Kidney glomerular epithelial cell (primary cell): ENCODE data around the gene FSTL4.
"Not testable (repeated sequence)": the region's sequence is repeated elsewhere in the genome, so short reads cannot be mapped to it uniquely, and the experiment has no call there.

Source experiments
- DNase-seq: peaks from one replicate; lab custom pipeline; 2025; lab: John Stamatoyannopoulos, UW

Gene FSTL4

DNA sequence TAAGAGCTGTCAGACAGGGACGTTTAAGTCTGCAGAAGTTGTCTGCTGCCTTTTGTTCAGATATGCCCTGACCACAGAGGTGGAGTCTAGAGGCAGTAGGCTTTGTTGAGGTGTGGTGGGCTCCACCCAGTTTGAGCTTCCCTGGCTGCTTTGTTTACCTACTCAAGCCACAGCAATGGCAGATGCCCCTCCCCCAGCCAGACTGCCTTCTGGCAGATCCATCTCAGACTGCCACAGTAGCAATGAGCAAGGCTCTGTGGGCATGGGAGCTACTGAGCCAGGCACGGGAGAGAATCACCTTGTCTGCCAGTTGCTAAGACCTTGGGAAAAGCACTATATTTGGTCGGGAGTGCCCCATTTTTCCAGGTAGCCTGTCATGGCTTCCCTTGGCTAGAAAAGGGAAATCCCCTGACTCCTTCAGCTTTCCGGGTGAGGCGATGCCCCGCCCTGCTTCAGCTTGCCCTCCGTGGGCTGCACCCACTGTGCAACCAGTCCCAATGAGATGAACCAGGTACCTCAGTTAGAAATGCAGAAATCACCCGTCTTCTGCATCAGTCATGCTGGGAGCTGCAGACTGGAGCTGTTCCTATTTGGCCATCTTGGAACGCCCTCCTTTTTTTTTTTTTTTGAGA is 441.5 kb downstream of the FSTL4 start:
- DNase-seq = not testable (repeated sequence)

DNA sequence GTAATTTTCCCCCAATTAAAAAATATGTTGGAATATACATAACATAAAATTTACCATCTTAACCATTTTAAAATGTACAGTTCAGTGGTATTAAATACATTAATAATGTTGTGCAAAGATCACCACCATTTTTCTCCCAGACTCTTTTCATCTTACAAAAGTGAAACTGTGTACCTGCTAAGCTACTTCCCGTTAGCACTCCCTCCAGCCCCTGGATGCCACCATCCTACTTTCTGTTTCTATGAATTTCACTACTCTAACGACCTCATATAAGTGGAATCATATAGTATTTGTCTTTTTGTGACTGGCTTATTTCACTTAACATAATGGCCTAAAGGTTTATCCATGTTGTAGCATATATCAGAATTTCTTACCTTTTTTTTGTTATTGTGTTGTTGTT is 447.6 kb downstream of the FSTL4 start:
- no peak for DNase-seq

DNA sequence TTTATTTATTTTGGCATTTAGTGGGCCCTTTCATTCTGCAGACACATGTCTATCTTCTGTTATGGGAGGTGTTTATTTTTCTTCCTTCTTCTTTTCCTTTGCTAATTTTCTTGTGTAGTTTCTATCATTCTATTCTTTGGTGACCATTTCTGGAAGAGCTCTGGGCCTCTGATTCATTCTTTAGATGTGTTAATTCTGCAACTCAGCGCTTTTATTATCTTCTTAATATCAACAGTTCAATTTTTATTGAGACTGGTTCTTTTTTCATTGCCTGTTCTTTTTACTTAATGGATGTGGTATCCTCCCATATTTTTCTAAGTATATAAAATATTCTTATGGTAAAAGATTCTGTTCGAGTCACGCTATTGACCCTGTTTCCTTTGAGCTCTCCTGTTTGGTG is 448.5 kb downstream of the FSTL4 start:
- DNase-seq = no peak

DNA sequence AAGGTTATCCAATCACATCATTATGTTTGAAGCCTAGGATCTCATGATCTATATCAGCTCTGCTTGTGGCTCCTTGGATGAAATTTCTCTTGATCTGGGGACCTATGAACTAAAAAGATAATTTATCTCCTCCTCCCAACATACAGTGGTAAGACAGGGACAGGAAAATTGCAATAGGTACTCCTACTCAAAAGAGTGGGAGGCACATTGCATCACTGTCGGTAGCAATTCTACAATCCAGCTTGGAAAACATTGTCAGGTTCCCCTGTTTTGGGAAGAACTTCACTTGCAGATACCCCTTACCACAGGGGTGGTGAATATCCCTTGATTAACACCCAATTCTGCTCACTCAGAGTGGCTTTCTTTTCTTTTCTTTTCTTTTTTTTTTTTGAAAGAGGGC is 452.8 kb downstream of the FSTL4 start:
- DNase-seq = no peak

DNA sequence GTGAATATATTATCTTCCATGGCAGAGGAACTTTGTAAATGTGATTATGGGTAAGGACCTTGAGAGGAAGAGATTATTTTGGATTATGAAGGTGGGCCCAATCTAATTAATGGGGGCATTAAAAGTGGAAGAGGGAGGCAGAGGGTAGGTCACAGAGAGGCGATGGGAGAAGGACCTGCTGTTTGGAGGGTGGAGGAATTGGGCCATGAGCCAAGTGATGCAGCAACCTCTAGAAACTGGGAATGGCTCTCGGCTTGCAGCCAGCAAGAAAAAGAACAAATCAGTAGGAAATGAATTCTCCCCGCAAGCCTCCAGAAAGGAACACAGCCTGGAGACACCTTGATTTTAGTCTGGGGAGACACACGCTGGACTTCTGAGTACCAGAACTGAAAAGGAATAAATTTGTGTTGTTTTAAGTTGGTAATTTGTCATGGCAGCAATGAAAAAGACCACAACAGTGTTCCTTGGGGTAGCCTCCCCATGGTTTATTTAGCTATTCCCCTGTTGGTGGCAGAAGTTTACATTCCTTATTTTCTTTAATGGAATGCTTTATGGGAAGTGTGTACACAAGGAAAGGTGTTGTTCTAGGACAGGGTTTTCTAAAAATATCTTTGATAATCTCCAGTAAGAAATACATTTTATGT is 456.9 kb downstream of the FSTL4 start:
- no peak for DNase-seq

DNA sequence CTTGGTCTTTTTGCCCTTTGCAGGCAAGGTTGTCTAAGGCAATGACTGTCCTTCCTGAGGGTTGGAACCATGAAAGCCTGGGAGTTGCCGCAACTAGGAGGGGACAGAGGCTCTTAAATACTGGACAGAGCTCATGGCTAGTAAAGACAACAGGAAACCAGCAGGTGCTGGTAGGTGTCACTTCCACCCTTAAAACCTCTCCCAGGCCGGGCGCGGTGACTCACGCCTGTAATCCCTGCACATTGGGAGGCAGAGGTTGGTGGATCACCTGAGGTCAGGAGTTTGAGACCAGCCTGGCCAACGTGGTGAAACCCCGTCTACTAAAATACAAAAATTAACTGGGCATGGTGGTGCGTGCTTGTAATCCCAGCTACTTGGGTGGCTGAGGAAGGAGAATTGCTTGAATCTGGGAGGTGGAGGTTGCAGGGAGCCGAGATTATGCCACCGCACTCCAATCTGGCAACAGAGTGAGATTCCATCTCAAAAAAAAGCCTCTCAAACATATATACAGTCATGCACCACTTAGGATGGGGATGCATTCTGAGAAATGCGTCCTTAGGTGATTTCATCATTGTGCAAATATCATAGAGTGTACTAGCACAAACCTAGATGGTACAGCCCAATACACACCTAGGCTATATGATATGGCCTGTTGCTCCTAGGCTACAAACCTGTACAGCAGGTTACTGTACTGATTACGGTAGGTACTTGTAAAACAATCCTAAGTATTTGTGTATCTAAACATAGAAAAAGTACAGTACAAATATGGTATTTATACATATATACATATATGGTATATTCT is 457.9 kb downstream of the FSTL4 start:
- DNase-seq = no peak

DNA sequence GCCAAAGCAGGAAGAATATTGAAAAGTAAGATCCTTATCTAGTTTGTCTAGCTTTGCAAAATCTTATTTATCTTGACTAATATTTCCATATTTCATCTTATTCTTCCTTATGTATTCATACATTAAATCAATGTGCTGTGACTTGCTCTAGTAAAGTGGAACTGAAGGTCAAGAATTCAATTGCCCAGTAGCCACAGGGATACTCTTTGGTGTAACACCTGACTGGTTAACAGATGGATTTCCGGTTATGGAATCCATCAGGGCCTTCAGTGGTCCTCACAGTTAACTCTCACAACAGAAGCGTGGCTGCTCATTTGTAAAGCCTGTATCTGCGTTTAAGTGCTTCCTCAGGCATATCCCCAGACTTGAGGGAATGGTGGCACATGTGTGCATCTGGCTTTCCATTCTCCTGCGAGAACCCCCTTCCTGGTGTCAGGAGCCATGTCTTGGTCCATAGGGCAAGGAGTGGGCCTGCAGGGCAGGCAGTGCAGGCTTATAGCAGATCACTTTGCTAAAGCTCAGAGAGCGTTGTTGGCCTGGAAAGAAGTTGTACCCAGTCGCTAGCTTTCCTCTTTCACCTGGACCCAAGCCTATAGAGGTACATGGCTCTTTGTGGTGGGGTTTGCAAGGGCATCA is 461.3 kb downstream of the FSTL4 start:
- DNase-seq = no peak

DNA sequence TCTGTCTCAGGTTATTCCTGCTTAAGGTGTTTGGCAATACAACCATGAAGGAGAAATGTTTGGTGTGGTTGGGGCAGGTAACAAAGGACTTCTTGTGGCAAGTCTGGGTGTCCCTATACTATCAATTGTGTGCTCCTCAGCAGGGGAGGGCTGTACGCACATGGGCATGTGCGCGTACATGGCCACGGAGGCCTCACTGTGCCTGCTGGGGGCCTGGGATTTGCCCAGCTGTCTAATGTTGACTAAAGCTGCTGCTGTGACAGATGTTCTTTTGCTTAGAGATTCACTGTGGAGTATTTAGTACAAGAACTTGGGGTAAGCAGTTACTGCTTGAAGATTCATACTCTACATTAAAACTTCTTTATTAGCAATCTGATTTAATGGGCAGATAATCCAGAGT is 463.0 kb downstream of the FSTL4 start:
- DNase-seq = no peak

DNA sequence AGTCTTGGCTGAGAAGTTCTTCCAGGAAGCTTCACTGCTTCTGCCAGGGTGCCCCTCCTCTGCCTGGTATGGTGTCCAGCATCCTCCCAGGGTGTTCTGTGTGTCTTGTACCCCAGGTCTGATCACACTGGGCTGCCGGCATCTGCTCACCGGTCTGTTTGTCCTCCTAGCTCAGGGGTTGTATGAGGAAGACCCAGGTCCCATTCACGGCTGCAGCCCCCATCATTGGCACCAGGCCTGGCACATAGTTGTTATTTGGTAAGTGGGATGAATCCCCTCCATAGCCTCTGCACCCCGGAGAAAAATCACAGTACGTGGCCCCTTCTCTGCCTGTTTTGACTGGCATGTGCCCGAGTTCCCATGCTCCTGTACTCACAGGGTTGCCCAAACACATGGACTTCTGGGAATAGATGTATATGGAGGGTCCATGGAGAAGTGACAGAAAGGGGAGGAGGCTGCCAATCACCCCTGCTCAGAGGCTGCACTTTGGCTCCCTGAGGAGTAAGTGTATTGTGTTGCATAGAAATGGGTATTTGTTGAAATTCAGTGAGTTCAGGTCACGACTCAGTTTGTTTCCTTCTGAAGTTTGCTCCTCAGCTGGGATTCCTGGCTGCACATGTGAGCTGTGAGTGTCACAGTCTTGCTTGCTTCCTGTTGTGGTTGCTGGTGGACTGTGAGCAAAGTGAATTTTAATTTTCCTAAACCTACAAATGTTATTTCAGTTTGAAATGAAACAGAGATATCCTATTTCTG is 464.4 kb downstream of the FSTL4 start:
- DNase-seq = no peak

DNA sequence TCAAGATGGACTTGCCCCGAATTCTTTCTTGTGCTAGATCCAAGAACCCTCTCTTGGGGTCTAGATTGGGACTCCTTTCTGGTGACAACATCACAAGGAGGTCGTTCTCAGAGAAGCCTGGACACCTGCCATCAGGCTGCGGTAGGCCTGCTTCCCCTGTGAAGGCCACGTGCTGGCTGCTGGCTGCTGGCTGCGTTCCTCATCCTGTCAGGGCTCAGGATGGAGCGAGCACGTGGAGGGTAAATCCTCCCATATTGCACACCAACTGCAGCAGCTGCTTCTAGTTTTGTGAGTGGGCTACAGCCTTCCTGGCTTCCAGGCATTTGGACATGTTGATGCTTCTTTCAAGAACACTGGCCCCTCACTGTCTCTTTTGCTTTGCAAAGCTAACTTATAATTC is 464.9 kb downstream of the FSTL4 start:
- no peak for DNase-seq
